ENCODE data around the gene ADAMTS18.
A peak's percentile ranks its signal among the peaks of the same experiment; 100 is the strongest.
"Not testable (repeated sequence)": the region's sequence is repeated elsewhere in the genome, so short reads cannot be mapped to it uniquely, and the experiment has no call there.

ADAMTS18 gene, protein sequence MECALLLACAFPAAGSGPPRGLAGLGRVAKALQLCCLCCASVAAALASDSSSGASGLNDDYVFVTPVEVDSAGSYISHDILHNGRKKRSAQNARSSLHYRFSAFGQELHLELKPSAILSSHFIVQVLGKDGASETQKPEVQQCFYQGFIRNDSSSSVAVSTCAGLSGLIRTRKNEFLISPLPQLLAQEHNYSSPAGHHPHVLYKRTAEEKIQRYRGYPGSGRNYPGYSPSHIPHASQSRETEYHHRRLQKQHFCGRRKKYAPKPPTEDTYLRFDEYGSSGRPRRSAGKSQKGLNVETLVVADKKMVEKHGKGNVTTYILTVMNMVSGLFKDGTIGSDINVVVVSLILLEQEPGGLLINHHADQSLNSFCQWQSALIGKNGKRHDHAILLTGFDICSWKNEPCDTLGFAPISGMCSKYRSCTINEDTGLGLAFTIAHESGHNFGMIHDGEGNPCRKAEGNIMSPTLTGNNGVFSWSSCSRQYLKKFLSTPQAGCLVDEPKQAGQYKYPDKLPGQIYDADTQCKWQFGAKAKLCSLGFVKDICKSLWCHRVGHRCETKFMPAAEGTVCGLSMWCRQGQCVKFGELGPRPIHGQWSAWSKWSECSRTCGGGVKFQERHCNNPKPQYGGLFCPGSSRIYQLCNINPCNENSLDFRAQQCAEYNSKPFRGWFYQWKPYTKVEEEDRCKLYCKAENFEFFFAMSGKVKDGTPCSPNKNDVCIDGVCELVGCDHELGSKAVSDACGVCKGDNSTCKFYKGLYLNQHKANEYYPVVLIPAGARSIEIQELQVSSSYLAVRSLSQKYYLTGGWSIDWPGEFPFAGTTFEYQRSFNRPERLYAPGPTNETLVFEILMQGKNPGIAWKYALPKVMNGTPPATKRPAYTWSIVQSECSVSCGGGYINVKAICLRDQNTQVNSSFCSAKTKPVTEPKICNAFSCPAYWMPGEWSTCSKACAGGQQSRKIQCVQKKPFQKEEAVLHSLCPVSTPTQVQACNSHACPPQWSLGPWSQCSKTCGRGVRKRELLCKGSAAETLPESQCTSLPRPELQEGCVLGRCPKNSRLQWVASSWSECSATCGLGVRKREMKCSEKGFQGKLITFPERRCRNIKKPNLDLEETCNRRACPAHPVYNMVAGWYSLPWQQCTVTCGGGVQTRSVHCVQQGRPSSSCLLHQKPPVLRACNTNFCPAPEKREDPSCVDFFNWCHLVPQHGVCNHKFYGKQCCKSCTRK (N-terminal part only)

DNA sequence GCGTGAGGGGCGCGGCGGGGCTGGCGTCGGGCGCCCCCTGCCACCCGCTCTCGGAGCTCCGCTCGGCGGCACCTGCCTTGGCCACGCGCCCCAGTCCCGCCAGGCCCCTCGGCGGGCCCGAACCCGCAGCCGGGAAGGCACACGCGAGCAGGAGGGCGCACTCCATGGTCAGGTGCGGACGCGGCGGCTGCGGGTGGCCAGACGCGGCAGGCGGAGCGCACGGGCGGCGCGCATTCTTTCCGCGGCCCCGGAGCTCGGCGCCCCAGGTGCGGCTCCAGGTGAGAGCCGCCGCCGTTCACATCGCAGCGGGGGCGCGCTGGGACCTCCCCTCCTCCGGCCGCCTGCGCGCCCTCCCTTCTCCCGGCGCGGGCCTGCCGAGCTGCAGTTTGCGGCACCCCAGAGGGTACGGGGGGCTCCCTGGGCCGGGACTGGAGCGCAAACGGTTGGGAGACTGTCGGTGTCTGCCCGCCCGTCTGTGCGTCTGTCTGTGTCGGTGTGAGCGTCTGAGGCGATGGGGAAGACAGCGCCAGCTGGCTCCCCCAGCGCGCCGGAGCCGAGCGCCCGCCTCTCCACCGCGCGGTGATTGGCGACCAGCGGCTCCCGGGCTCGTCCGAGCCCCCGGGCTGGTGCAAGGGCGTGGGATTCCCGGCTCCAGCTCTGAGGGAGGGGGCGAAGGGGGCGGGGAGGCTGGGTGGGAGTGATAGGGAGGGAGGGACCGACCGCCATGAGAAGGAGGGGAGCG, at the start of gene ADAMTS18:
Gene ADAMTS18 (minus strand): TSS at position 505 of the 742 bp plus-strand sequence. CDS start 339 bp downstream, at position 166.
- DNase-seq, result peak; percentile 2

- DNase-seq, result no peak
Observed at GRCh38 chr16:77480681-77481315, 46.0 kb upstream of the ADAMTS18 start.

DNA sequence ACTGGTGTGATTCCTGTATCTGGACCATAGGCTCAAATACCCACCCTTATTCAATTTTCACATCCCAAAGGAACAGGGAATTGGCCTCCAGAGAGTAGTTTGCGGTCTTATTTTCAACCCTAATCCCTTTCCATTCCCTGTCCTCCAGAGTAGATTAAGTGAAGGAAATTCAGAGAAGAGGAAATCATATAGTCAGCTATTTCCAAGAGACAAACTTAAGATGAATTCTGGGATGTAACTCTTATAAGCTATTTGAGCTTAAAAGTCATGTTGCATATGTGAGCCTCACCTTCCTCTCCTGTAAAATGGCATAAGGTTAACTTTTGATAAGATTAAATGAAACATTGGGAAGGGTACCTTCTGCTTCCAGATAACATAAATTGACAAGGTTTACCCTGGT, 37.4 kb upstream of the ADAMTS18 start:
- DNase-seq, result no peak

GRCh38 chr16:77470851-77471250, 36.0 kb upstream of the ADAMTS18 start:
- no peak for DNase-seq

GRCh38 chr16:77469634-77470033, 34.8 kb upstream of the ADAMTS18 start:
- no peak for DNase-seq

DNA sequence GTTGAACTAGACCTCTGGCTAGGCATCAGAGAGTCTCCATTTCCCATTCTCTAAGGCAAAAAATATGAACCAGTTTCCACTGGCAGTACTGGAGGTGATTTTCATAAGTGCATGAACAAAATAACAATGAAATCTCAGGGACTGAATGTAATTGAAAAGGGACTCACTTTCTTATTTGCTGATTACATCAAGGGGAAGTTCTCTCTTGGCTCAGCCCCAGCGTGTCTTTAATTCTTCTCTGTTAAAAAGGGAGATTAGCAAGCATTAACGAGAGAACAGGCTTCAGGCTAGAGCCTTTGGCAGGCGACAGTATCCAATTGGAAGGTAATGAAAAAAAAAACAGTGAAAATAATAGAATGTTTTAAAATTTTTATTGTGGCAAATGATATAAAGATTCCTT, 34.0 kb upstream of the ADAMTS18 start:
- DNase-seq, result no peak

- DNase-seq, result no peak
Observed at GRCh38 chr16:77467821-77468335, 33.0 kb upstream of the ADAMTS18 start.

DNA sequence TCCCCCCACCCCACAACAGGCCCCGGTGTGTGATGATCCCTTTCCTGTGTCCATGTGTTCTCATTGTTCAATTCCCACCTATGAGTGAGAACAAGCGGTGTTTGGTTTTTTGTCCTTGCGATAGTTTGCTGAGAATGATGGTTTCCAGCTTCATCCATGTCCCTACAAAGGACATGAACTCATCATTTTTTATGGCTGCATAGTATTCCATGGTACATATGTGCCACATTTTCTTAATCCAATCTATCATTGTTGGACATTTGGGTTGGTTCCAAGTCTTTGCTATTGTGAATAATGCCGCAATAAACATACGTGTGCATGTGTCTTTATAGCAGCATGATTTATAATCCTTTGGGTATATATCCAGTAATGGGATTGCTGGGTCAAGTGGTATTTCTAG, 28.8 kb upstream of the ADAMTS18 start:
- DNase-seq, result not testable (repeated sequence)

DNA sequence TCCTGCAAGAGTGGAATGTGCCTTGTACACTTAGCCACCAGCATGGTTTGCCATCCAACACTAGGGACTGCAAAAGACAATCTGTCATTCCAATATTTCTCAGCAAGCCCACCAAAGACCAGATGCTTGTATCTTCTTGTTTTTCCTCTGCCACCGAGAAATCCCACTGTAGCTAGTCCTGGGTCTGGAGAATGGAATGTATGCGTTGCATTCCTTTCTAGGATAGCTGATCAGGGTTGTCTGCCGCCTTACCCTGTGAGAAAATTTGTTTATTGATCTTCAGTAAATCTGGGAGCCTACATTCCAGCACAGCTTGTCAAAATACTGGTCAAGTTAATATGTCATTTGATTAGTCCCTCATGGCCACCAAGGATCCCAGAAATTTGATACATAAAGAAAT, 28.1 kb upstream of the ADAMTS18 start:
- DNase-seq, result no peak

- no peak for DNase-seq
Observed at GRCh38 chr16:77459534-77460254, 24.9 kb upstream of the ADAMTS18 start.

- no peak for DNase-seq
Observed at GRCh38 chr16:77457046-77457445, 22.2 kb upstream of the ADAMTS18 start.

DNA sequence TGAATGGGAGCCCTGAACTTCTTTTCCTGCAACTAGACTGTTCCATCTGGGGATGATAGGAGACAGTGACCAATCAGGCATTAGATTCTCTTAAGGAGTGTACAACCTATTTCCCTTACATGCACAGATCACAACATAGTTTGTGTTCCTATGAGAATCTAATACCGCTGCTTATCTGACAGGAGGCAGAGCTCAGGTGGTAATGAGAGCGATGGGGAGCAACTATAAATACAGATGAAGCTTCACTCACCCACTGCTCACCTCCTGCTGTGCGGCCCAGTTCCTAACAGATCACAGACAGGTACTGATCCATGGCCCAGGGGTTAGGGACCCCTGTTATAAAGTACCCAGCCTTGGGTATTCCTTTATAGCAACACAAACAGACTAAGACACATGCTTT, 17.4 kb upstream of the ADAMTS18 start:
- no peak for DNase-seq

DNA sequence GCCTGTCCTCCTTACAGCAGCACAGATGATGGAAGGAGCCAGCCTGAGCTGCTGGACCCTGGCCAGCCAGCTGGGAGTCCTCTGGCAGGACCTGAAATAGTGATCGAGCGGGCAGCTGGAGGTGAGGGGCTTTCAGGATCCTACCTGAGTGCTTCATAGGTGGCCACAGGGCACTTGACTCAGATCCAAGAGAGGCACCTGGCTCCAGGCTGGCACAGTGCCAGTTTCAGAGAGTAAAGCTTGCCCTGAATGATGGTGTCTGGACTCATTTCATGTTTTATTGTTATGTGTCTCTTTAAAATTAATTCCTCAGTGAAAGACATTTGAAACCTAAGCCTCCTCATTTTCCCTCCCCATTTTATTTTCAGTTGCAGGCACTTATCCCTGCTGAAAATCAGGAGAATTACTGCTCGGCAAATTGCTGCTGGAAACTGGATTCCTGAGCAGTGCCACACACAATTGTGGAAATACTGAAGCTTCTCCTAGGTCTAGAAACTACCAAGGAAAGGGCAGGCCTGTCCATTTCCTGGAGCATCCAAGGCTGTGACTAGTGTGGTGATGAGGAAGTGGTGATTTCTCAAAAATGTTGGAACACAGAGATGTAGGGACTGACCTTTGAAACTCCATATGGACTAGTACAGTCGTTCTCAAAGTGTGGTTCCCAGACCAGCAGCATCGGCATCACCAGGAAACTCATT, 16.1 kb upstream of the ADAMTS18 start:
- DNase-seq, result peak; percentile 99

DNA sequence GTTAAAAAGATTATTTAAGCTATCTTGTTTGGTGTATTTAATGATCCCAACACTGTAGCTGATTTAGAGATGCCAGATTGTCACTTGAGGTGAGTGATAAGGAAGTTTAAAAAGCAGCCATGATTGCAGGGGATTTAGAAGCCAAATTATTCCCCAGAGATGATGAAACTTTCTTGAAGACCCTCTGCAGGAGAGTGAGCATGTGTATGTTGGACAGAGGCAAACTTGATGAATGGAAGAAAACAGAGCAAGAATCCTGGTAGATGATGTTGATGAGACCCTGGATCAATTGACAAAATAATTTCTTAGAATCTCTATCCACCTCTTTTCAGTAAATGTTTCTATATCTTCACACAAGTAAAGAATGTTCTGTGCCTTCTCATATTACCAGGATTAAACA, 14.4 kb upstream of the ADAMTS18 start:
- DNase-seq, result no peak

- DNase-seq, result peak; percentile 7
Observed at GRCh38 chr16:77445324-77445723, 10.5 kb upstream of the ADAMTS18 start.

DNA sequence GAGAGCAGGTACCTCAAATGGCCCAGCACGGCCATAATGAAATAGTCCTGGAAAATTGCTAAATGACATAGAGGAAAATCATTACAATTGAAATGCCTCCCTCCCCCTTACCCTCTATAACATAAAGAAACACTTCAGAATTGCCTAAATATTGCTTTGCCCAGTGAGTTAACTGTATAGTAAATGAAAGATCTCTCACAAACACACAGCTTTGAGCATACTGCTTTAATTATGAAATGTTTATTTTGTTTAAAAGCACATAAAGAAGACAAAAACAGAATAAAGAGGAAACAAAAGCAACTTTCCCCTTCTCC, 9.3 kb upstream of the ADAMTS18 start:
- no peak for DNase-seq

- peak; percentile 89 for DNase-seq
Observed at GRCh38 chr16:77443357-77444146, 8.7 kb upstream of the ADAMTS18 start.

GRCh38 chr16:77442078-77442477, 7.2 kb upstream of the ADAMTS18 start:
- DNase-seq, result no peak

DNA sequence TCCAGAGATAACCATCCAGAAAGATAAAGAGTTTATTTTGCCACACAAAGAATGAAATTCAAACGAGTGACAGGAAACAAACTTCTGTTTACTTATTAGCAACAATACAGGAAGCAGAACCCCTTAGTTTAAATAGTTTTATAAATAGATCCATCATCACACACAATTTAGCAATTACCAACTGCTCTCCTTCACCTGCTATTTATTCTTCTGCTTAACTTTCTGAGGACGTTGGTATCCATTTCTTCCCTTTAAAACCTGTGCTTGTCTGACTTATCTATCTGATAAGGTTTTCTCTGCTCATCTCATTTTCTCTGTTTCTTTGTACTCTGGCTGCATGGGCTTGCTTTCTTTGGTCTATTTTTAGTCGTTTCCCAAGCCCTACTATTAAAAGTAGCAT, 4.3 kb upstream of the ADAMTS18 start:
- DNase-seq, result peak; percentile 9

DNA sequence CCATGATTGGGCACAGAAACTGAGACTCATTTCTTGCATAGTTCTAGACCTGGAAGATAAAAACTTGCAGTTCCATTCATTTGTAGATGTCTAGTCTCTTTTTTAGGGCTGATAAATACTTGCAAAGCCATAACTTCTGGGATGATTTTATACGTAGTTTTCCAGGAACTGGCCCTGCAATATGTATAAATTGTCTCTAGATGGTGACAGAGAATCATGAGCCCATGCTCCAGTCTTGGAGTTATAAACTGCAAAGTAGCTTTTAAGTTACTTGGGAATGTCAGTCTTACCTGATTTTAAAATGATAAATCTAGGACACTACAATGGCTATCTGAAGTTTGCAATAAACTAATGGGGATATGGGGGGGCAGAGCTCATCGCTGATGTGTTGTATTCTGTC, 3.0 kb upstream of the ADAMTS18 start:
- DNase-seq, result peak; percentile 45
